Tibial nerve (tissue), 4 donors: ENCODE measurements around the gene VRK1. TPM values are rescaled to one million over a fixed set of nuclear protein-coding genes. Genes with fewer than 3 reads are reported as not detected.

Experiments used
- DNase-seq, 2 donors: peaks; one replicate each; pipeline ENCODE4 v3.0.0-alpha.2; 2019; ENCODE audit warnings: low spot score in 2 of 2
- H3K27ac ChIP-seq, 4 donors: fragments of 200-600 bp; sonication (generic) in 3 of 4; one replicate each; pipeline ENCODE4 v1.5.1; 2017 to 2019; ENCODE audit warnings: mild to moderate bottlenecking in 1 of 4
- H3K27me3 ChIP-seq, 2 donors: fragments of 200-600 bp; sonication (generic) in 1 of 2; one replicate each; pipeline versions ENCODE4 v1.5.1 to v1.6.0; 2017 to 2019
- H3K36me3 ChIP-seq, 3 donors: fragments of 200-600 bp; sonication (generic); one replicate each; pipeline ENCODE4 v1.5.1; 2018 to 2019
- H3K4me1 ChIP-seq, 4 donors: fragments of 200-600 bp; sonication (generic) in 3 of 4; one replicate each; pipeline ENCODE4 v1.5.1; 2017 to 2019
- H3K4me3 ChIP-seq, 4 donors: fragments of 200-600 bp; sonication (generic) in 3 of 4; one replicate each; pipeline ENCODE4 v1.5.1; 2017 to 2019; ENCODE audit warnings: mild to moderate bottlenecking in 1 of 4, moderate library complexity in 1 of 4
- H3K9me3 ChIP-seq, 4 donors: fragments of 200-600 bp; sonication (generic) in 3 of 4; one replicate each; pipeline ENCODE4 v1.5.1; 2017 to 2019
- EP300 ChIP-seq, 2 donors: sonication (generic); formaldehyde crosslinking; IDR thresholded peaks; one replicate each; pipeline ENCODE4 v1.6.1; 2017; ENCODE audit warnings: antibody characterized with exemption in 2 of 2, mild to moderate bottlenecking in 1 of 2
- POLR2A ChIP-seq, 2 donors: fragments of 450-650 bp; IDR thresholded peaks; one replicate each; pipeline ENCODE4 v1.6.1; 2017; ENCODE audit warnings: antibody characterized with exemption in 2 of 2, mild to moderate bottlenecking in 2 of 2, moderate library complexity in 2 of 2
- WGBS, 2 donors: methylation state at CpG; one replicate each; pipeline ENCODE4 v1.1.5; 2018; 5-methylcytosine and 5-hydroxymethylcytosine counted together
- total RNA-seq, 4 donors: library from RNA; depleted of rRNA; stranded (reverse); fragments of >200 nt; gene quantifications; one replicate each; pipeline ENCODE4 v1.1.0, GENCODE V29; 2016
- TF ChIP-seq, protein P1 (sequence below), 5 experiments: fragments of 200-600 bp in 3 of 5; fragments of 450-650 bp in 2 of 5; sonication (generic) in 3 of 5; IDR thresholded peaks; one replicate each; pipeline ENCODE4 v1.5.1; 2016 to 2019; ENCODE audit warnings: antibody characterized with exemption in 5 of 5, mild to moderate bottlenecking in 3 of 5, moderate library complexity in 2 of 5

VRK1 gene
- total RNA-seq, 4 donors from 2014 or later = 5.4 to 11.0 (median 9.0) TPM

DNA sequence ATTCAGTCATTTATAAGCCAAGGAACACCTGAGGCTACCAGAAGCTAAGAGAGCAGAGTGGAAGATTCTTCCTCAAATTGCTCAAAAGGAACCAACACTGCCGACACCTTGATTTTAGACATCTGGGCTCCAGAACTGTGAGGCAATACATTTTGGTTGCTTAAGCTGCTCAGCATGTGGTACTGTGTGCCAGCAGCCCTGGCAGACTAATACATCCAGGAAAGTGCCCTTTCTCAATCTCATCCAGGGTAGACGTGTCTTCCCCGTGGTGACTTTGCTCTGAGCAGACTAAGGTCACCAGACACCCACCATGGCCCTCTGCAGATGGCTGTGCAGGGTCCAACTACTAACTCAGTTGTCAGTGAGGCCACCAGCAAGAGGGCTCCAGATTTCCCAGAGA is 122.8 kb downstream of the VRK1 start:
- peaks cover 0 to 22% (median 1%) of the 10 kb centered on the region in 4 donors for H3K9me3 ChIP-seq

DNA sequence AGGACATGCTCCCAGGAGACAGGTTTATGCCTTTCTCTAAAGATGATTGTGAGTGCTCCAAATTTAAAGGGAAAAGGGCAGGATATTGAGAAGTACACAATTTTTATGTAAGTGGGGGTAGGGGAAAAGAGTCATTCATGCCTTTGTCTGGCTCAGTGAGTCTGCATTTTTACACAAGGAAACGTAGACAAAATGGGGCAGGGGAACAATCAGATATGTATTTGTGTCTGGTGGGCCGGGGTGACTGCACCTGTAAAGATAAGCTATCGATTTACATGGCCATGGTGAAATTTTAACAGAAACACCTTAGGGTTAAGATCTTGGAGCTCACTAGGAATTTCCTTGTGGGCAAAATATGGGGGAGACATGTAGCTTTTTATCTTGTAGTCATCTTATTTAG is 123.6 kb downstream of the VRK1 start:
- H3K9me3 ChIP-seq = peaks cover 0 to 22% (median 1%) of the 10 kb centered on the region in 4 donors
- WGBS, 2 donors = 80 to 83% methylated on average over 3 of the region's 3 CpGs
- no peaks in the 10 kb centered on the region for H3K4me1 ChIP-seq
- H3K4me3 ChIP-seq = no peak overlapping the region
- no peak for DNase-seq
- H3K36me3 ChIP-seq = no peaks in the 10 kb centered on the region
- TF ChIP-seq, protein P1, sequence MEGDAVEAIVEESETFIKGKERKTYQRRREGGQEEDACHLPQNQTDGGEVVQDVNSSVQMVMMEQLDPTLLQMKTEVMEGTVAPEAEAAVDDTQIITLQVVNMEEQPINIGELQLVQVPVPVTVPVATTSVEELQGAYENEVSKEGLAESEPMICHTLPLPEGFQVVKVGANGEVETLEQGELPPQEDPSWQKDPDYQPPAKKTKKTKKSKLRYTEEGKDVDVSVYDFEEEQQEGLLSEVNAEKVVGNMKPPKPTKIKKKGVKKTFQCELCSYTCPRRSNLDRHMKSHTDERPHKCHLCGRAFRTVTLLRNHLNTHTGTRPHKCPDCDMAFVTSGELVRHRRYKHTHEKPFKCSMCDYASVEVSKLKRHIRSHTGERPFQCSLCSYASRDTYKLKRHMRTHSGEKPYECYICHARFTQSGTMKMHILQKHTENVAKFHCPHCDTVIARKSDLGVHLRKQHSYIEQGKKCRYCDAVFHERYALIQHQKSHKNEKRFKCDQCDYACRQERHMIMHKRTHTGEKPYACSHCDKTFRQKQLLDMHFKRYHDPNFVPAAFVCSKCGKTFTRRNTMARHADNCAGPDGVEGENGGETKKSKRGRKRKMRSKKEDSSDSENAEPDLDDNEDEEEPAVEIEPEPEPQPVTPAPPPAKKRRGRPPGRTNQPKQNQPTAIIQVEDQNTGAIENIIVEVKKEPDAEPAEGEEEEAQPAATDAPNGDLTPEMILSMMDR (IDR thresholded peaks at IDR 0.05) = no peak
- TF ChIP-seq EP300 (IDR thresholded peaks at IDR 0.05) (no peak), POLR2A (IDR thresholded peaks at IDR 0.05) (no peak)
- no peak overlapping the region for H3K27ac ChIP-seq
- H3K27me3 ChIP-seq = no peaks in the 10 kb centered on the region

More for the DNA sequence above, 122.8 kb downstream of the VRK1 start:
- WGBS, 2 donors = 89 to 94% methylated on average over 3 of the region's 3 CpGs
- no peak overlapping the region for H3K4me3 ChIP-seq
- no peaks in the 10 kb centered on the region for H3K27me3 ChIP-seq
- no peak for DNase-seq
- no peaks in the 10 kb centered on the region for H3K36me3 ChIP-seq
- TF ChIP-seq EP300 (IDR thresholded peaks at IDR 0.05) (no peak), POLR2A (IDR thresholded peaks at IDR 0.05) (no peak)
- TF ChIP-seq, protein P1 (IDR thresholded peaks at IDR 0.05) = no peak
- H3K27ac ChIP-seq = no peak overlapping the region
- H3K4me1 ChIP-seq = no peaks in the 10 kb centered on the region

DNA sequence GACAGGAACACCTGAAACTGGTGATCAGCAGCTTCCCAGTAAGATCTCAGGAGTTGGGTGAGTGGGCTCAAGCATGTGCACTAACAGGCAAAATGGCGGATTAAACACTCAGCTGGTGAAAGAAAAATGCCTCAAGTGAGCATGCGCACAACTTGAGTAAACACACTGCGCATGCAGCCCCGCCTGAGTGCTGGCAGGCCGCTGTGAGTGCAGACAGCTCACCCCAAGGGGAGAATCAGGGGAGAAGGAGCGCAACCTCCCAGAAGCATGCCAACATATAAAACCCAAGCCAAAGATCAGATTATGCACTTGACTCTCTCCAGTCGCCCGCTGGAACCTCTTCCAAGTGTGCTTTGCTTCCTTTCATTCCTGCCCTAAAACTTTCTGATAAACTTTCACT is 125.8 kb downstream of the VRK1 start:
- H3K9me3 ChIP-seq = peaks cover 0 to 25% (median 1%) of the 10 kb centered on the region in 4 donors
- no peak for TF ChIP-seq EP300 (IDR thresholded peaks at IDR 0.05)
- TF ChIP-seq, protein P1 (IDR thresholded peaks at IDR 0.05) = no peak
- TF ChIP-seq POLR2A (IDR thresholded peaks at IDR 0.05) = no peak
- H3K27me3 ChIP-seq = no peaks in the 10 kb centered on the region

DNA sequence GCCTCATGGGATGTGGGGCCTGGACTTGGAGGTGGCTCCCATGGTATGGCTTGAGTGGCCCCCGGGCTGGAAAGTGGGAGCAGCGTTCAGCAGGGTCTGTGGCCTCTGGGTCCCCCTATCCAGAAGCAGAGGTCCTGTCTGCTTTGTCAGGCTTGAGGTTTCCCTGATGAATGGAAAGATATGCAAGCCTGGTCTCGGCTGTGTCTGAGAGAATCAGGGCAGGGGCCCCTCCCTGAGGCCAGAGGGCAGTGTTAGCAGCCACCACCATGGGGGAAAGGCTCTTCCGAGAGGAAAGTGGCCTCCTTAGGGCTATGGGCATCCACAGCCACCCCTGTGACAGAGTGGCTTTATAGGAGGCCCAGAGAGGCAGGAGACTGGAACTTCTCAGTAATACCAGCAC is 128.2 kb downstream of the VRK1 start:
- no peak overlapping the region for H3K27ac ChIP-seq
- H3K4me1 ChIP-seq = no peaks in the 10 kb centered on the region
- H3K27me3 ChIP-seq = no peaks in the 10 kb centered on the region
- H3K9me3 ChIP-seq = peaks cover 0 to 25% (median 1%) of the 10 kb centered on the region in 4 donors
- no peak for TF ChIP-seq POLR2A (IDR thresholded peaks at IDR 0.05)
- TF ChIP-seq, protein P1 (IDR thresholded peaks at IDR 0.05) = no peak
- no peak for TF ChIP-seq EP300 (IDR thresholded peaks at IDR 0.05)
- H3K4me3 ChIP-seq = no peak overlapping the region
- whole genome bisulfite sequencing, 2 donors = 76 to 77% methylated on average over 4 of the region's 4 CpGs
- no peak for DNase-seq
- H3K36me3 ChIP-seq = no peaks in the 10 kb centered on the region

More for the DNA sequence above, 125.8 kb downstream of the VRK1 start:
- no peaks in the 10 kb centered on the region for H3K36me3 ChIP-seq
- no peak for DNase-seq
- no peak overlapping the region for H3K4me3 ChIP-seq
- WGBS, 2 donors = 92% methylated on average over 8 of the region's 8 CpGs
- no peak overlapping the region for H3K27ac ChIP-seq
- H3K4me1 ChIP-seq = no peaks in the 10 kb centered on the region

DNA sequence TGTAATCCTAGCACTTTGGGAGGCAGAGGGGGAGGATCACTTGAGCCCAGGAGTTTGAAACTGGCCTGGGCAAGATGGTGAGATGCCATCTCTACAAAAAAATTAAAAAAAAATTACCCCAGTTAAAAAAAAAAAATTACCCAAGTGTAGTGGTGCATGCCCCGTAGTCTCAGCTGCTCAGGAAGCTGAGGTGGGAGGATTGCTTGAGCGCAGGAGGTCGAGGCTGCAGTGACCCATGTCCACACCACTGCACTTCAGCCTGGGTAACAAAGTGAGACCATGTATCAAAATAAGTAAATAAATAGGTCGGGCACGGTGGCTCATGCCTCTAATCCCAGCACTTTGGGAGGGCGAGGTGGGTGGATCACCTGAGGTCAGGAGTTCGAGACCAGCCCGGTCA is 128.8 kb downstream of the VRK1 start:
- peaks cover 0 to 25% (median 1%) of the 10 kb centered on the region in 4 donors for H3K9me3 ChIP-seq
- H3K27ac ChIP-seq = no peak overlapping the region
- DNase-seq = no peak
- no peaks in the 10 kb centered on the region for H3K36me3 ChIP-seq
- no peak for TF ChIP-seq POLR2A (IDR thresholded peaks at IDR 0.05)
- no peak for TF ChIP-seq EP300 (IDR thresholded peaks at IDR 0.05)
- TF ChIP-seq, protein P1 (IDR thresholded peaks at IDR 0.05) = no peak
- H3K4me3 ChIP-seq = no peak overlapping the region
- WGBS, 2 donors = 95 to 97% methylated on average over 8 of the region's 8 CpGs
- H3K27me3 ChIP-seq = no peaks in the 10 kb centered on the region
- no peaks in the 10 kb centered on the region for H3K4me1 ChIP-seq
